KMS-11 (cell line): ENCODE data around the gene RECK.

Experiments used
- H2AFZ ChIP-seq: fragments of 200-600 bp; sonication (generic); 2 replicates; pipeline ENCODE4 v1.6.1; 2016; ENCODE audit warnings: antibody characterized with exemption, mixed run types, low read depth
- H3K27ac ChIP-seq: fragments of 200-600 bp; sonication (generic); 2 replicates; pipeline ENCODE4 v1.6.1; 2016; ENCODE audit warnings: mild to moderate bottlenecking, mixed run types
- H3K27me3 ChIP-seq: fragments of 200-600 bp; sonication (generic); 2 replicates; pipeline ENCODE4 v1.6.1; 2017; ENCODE audit warnings: mild to moderate bottlenecking, low read depth, mixed run types, moderate library complexity; ENCODE audit not compliant: insufficient read depth
- H3K36me3 ChIP-seq: fragments of 200-600 bp; sonication (generic); 2 replicates; pipeline ENCODE4 v1.6.1; 2017; ENCODE audit warnings: mild to moderate bottlenecking, mixed run types; ENCODE audit not compliant: insufficient read depth
- H3K4me1 ChIP-seq: fragments of 200-600 bp; sonication (generic); 2 replicates; pipeline ENCODE4 v1.6.1; 2016; ENCODE audit warnings: mild to moderate bottlenecking, low read depth, mixed run types; ENCODE audit not compliant: poor library complexity, severe bottlenecking
- H3K4me2 ChIP-seq: fragments of 200-600 bp; sonication (generic); 2 replicates; pipeline ENCODE4 v1.7.0; 2016; ENCODE audit warnings: mild to moderate bottlenecking, mixed run types
- H3K4me3 ChIP-seq: fragments of 200-600 bp; sonication (generic); IDR thresholded peaks from 2 replicates; pipeline ENCODE4 v1.6.1; 2017; ENCODE audit warnings: low read depth, low read length, mixed read lengths; ENCODE audit not compliant: insufficient read depth
- H3K79me2 ChIP-seq: fragments of 200-600 bp; sonication (generic); 2 replicates; pipeline ENCODE4 v1.6.1; 2016; ENCODE audit warnings: low read depth, mixed run types; ENCODE audit not compliant: insufficient read depth
- H3K9ac ChIP-seq: fragments of 200-600 bp; sonication (generic); 2 replicates; pipeline ENCODE4 v1.6.1; 2016; ENCODE audit warnings: mild to moderate bottlenecking, mixed run types
- H4K20me1 ChIP-seq: fragments of 200-600 bp; sonication (generic); 2 replicates; pipeline ENCODE4 v1.6.1; 2016; ENCODE audit warnings: mild to moderate bottlenecking, mixed run types; ENCODE audit not compliant: insufficient read depth
- CTCF ChIP-seq: fragments of 200-600 bp; sonication (generic); conservative IDR thresholded peaks from 2 replicates; pipeline ENCODE4 v1.6.1; 2017; ENCODE audit warnings: low read depth, mild to moderate bottlenecking, antibody characterized with exemption, low read length, moderate library complexity, mixed read lengths

Gene RECK

GRCh38 chr9:36030871-36031270, 5.8 kb upstream of the RECK start:
- Histone ChIP-seq H3K36me3 (no peaks in the 10 kb centered on the region), H3K27me3 (no peaks in the 10 kb centered on the region), H3K4me1 (no peaks in the 10 kb centered on the region), H3K9ac (no peak overlapping the region), H2AFZ (no peak overlapping the region), H3K27ac (no peak overlapping the region), H3K4me2 (no peak overlapping the region), H3K4me3 (no peak overlapping the region), H4K20me1 (no peaks in the 10 kb centered on the region), H3K79me2 (no peaks in the 10 kb centered on the region)
- TF ChIP-seq CTCF, result no peak

DNA sequence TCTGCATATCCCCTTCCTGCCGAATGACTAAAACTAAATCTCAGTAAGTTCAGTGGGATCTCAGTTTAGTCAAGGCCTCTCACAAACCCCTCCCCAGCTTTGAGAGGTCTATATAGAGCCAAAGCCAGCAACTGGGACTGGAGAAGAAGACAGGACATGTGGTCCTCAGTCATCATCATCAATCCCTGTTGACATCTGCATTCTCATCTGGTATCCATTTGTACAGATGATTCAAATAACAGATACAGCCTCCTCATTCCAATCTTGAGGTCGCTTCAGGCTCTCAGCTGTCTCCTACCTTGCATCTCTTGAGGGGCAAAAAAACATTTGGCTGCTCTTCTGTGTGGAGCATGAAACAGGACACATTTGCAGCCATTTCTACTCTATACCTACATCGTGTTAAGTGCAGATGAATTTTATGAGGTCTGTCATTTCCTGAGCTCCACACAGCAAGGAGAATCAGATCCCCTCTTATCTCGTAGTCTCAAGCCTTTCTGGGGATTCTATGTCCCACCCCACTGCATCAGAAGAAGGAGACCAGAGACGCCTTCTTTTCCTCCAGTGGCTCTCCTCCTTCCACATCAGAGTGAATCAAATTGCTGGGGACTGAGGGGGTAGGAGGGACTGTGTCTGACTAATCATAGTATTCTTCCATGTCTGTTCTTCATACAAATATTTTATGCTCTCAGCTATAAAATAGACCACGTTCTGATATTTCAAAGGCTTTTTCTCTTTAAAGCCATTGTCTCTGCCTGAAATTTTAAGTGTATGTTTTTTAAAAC, 4.7 kb upstream of the RECK start:
- Histone ChIP-seq H3K4me1 (peaks cover 5% of the 10 kb centered on the region), H3K27me3 (no peaks in the 10 kb centered on the region), H3K9ac (no peak overlapping the region), H3K4me2 (no peak overlapping the region), H3K4me3 (no peak overlapping the region), H3K27ac (no peak overlapping the region), H3K79me2 (no peaks in the 10 kb centered on the region), H3K36me3 (no peaks in the 10 kb centered on the region), H2AFZ (no peak overlapping the region), H4K20me1 (no peaks in the 10 kb centered on the region)
- no peak for TF ChIP-seq CTCF

GRCh38 chr9:36033788-36034187, 2.9 kb upstream of the RECK start:
- Histone ChIP-seq H3K79me2 (no peaks in the 10 kb centered on the region), H3K4me2 (no peak overlapping the region), H4K20me1 (no peaks in the 10 kb centered on the region), H3K36me3 (no peaks in the 10 kb centered on the region), H2AFZ (no peak overlapping the region), H3K9ac (no peak overlapping the region), H3K4me1 (peaks cover 13% of the 10 kb centered on the region), H3K27me3 (no peaks in the 10 kb centered on the region), H3K27ac (no peak overlapping the region), H3K4me3 (no peak overlapping the region)
- TF ChIP-seq CTCF, result no peak

DNA sequence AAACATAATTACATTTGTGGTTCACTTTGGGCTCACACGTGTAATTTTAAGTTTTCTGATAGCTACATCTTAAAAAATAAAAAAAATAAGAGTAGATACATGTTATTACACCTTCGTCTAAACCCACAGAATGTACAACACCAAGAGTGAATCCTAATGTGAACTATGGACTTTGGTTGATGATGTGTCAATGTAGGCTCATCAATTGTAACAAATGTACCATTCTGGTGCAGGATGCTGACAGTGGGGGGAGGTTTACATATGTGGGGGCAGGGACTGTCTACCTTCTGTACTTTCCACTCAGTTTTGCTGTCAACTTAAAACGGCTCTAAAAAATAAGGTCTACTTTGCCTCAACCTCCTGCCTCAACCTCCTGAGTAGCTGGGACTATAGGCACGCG, 2.5 kb upstream of the RECK start:
- Histone ChIP-seq H2AFZ (no peak overlapping the region), H3K4me2 (no peak overlapping the region), H4K20me1 (no peaks in the 10 kb centered on the region), H3K36me3 (no peaks in the 10 kb centered on the region), H3K27me3 (no peaks in the 10 kb centered on the region), H3K4me1 (peaks cover 13% of the 10 kb centered on the region), H3K9ac (no peak overlapping the region), H3K27ac (no peak overlapping the region), H3K79me2 (no peaks in the 10 kb centered on the region), H3K4me3 (no peak overlapping the region)
- TF ChIP-seq CTCF, result no peak
